G401 (cell line): Measurements from ENCODE around the gene LRRC15. TPM values are rescaled to one million over a fixed set of nuclear protein-coding genes. Genes with fewer than 3 reads are reported as not detected.

Experiments used
- DNase-seq: peaks from one replicate; pipeline ENCODE4 v3.0.0-alpha.2; 2015; ENCODE audit warnings: low spot score
- in situ Hi-C: cut with HindIII; loops from 2 replicates; pipeline ENCODE4 v1.10.0; 2016; ENCODE audit warnings: low sequenced_read_pairs, mixed read lengths
- total RNA-seq: library from RNA; depleted of rRNA; stranded (reverse); fragments of >200 nt; shearing (Covaris generic); gene quantifications from 2 replicates; pipeline ENCODE4 v1.2.3, GENCODE V29; 2014; rRNA removed

The LRRC15 gene
- 0.14 and 0.55 TPM in 2 replicates for total RNA-seq

- DNase-seq = no peak
- in situ Hi-C loops = no loop called here
Measured at GRCh38 chr3:194369522-194370279, at the start of gene LRRC15. TSS of gene LRRC15 (minus strand) at chr3:194369743. CDS start at chr3:194361043, 8,700 bp downstream.

GRCh38 chr3:194418671-194419070 is 49.1 kb upstream of the LRRC15 start:
- in situ Hi-C loops = no loop called here

GRCh38 chr3:194407423-194407822 is 37.9 kb upstream of the LRRC15 start:
- in situ Hi-C loops = no loop called here
- no peak for DNase-seq

More at GRCh38 chr3:194418671-194419070, 49.1 kb upstream of the LRRC15 start:
- DNase-seq = no peak

GRCh38 chr3:194405766-194406165 is 36.2 kb upstream of the LRRC15 start:
- in situ Hi-C loops = no loop called here

GRCh38 chr3:194404365-194405140 is 35.0 kb upstream of the LRRC15 start:
- DNase-seq = peak; percentile 65
- in situ Hi-C loops = no loop called here

More at GRCh38 chr3:194405766-194406165, 36.2 kb upstream of the LRRC15 start:
- DNase-seq = no peak

- in situ Hi-C loops = no loop called here
- no peak for DNase-seq
Measured at GRCh38 chr3:194401868-194402329, 32.4 kb upstream of the LRRC15 start.

- DNase-seq = no peak
- in situ Hi-C loops = no loop called here
Measured at GRCh38 chr3:194401346-194401745, 31.8 kb upstream of the LRRC15 start.

GRCh38 chr3:194399874-194400411 is 30.4 kb upstream of the LRRC15 start:
- no peak for DNase-seq
- in situ Hi-C loops = no loop called here

GRCh38 chr3:194399166-194399565 is 29.6 kb upstream of the LRRC15 start, which contains the start of gene GP5:
TSS of gene GP5 (minus strand) at chr3:194399266. CDS start at chr3:194398282, 984 bp downstream.
- DNase-seq = no peak
- in situ Hi-C loops = no loop called here

GRCh38 chr3:194397757-194398312 is 28.3 kb upstream of the LRRC15 start:
- in situ Hi-C loops = no loop called here
- no peak for DNase-seq

- DNase-seq = no peak
- in situ Hi-C loops = no loop called here
Measured at GRCh38 chr3:194396859-194397756, 27.6 kb upstream of the LRRC15 start.

- in situ Hi-C loops = no loop called here
- no peak for DNase-seq
Measured at GRCh38 chr3:194396539-194396858, 27.0 kb upstream of the LRRC15 start.

GRCh38 chr3:194395778-194396538 is 26.4 kb upstream of the LRRC15 start:
- in situ Hi-C loops = no loop called here
- no peak for DNase-seq

GRCh38 chr3:194395212-194395611 is 25.7 kb upstream of the LRRC15 start:
- DNase-seq = no peak
- in situ Hi-C loops = no loop called here

GRCh38 chr3:194392576-194392975 is 23.0 kb upstream of the LRRC15 start:
- in situ Hi-C loops = no loop called here
- no peak for DNase-seq

GRCh38 chr3:194390835-194391234 is 21.3 kb upstream of the LRRC15 start:
- in situ Hi-C loops = no loop called here
- no peak for DNase-seq

- DNase-seq = no peak
- in situ Hi-C loops = no loop called here
Measured at GRCh38 chr3:194389269-194389668, 19.7 kb upstream of the LRRC15 start.

GRCh38 chr3:194387926-194388418 is 18.4 kb upstream of the LRRC15 start:
- in situ Hi-C loops = no loop called here
- DNase-seq = no peak
